SK-N-SH (cell line): ENCODE data around the gene ZNF222. TPM values are rescaled to one million over a fixed set of nuclear protein-coding genes. Genes with fewer than 3 reads are reported as not detected.

Experiments
- CTCF ChIA-PET: fragments of 300-600, 350-600 bp; formaldehyde crosslinking; extraction: SDS; loops from one replicate; lab custom pipeline; 2021; lab: Yijun Ruan, JAX
- POLR2A ChIA-PET: fragments of 350-600 bp; sonication (Branson Sonifier 250); formaldehyde crosslinking; extraction: SDS; loops from one replicate; lab custom pipeline; 2020; ENCODE audit warnings: antibody characterized with exemption, inconsistent platforms; lab: Yijun Ruan, JAX
- DNase-seq: peaks from one replicate; pipeline ENCODE4 v3.0.0; 2012
- H2AFZ ChIP-seq: fragments of 200-600 bp; sonication (generic); 2 replicates; pipeline ENCODE4 v1.8.1; 2016; ENCODE audit warnings: antibody characterized with exemption, mild to moderate bottlenecking, low read depth
- H3F3A ChIP-seq: fragments of 200-600 bp; sonication (generic); replicated peaks from 2 replicates; pipeline ENCODE3; 2016; ENCODE audit warnings: antibody characterized with exemption, mild to moderate bottlenecking; ENCODE audit not compliant: insufficient read depth
- H3K27ac ChIP-seq, 2 experiments: fragments of 200-500 bp in 1 of 2; fragments of 200-600 bp in 1 of 2; sonication (Bioruptor generic) in 1 of 2; sonication (generic), shearing (Covaris generic) in 1 of 2; 2 replicates each; pipeline versions ENCODE4 v1.5.1 to v1.6.1; 2014 to 2016; ENCODE audit warnings: low read depth in 2 of 2, inconsistent platforms in 1 of 2, low read length in 1 of 2, mild to moderate bottlenecking in 1 of 2, mixed read lengths in 1 of 2
- H3K27me3 ChIP-seq: fragments of 200-600 bp; sonication (generic), shearing (Covaris generic); 2 replicates; pipeline ENCODE4 v1.6.1; 2016; ENCODE audit warnings: mixed run types; ENCODE audit not compliant: insufficient read depth
- H3K36me3 ChIP-seq, 2 experiments: fragments of 200-500 bp in 1 of 2; fragments of 200-600 bp in 1 of 2; sonication (Bioruptor generic) in 1 of 2; sonication (generic) in 1 of 2; replicated peaks in 1 of 2; 2 replicates each; pipeline versions ENCODE3 to v1.5.1; 2014 to 2016; ENCODE audit warnings: low read length in 1 of 2, mild to moderate bottlenecking in 1 of 2; ENCODE audit not compliant: insufficient read depth in 2 of 2, control insufficient read depth in 1 of 2
- H3K4me1 ChIP-seq, 2 experiments: fragments of 200-500 bp in 1 of 2; fragments of 200-600 bp in 1 of 2; sonication (Bioruptor generic) in 1 of 2; sonication (generic), shearing (Covaris generic) in 1 of 2; 2 replicates each; pipeline versions ENCODE4 v1.5.1 to v1.6.1; 2014 to 2016; ENCODE audit warnings: low read depth in 1 of 2, low read length in 1 of 2, mixed run types in 1 of 2; ENCODE audit not compliant: insufficient read depth in 2 of 2, control insufficient read depth in 1 of 2
- H3K4me2 ChIP-seq: fragments of 200-600 bp; sonication (generic), shearing (Covaris generic); 2 replicates; pipeline ENCODE4 v1.6.1; 2017; ENCODE audit warnings: mixed run types
- H3K4me3 ChIP-seq, 2 experiments: fragments of 200-500 bp in 1 of 2; fragments of 200-600 bp in 1 of 2; sonication (Bioruptor generic) in 1 of 2; sonication (generic), shearing (Covaris generic) in 1 of 2; 2 replicates each; pipeline versions ENCODE4 v1.5.1 to v1.8.1; 2014 to 2016; ENCODE audit warnings: low read depth in 2 of 2, inconsistent platforms in 1 of 2, low read length in 1 of 2, mild to moderate bottlenecking in 1 of 2, mixed read lengths in 1 of 2, moderate library complexity in 1 of 2
- H3K79me2 ChIP-seq: fragments of 200-600 bp; sonication (generic); 2 replicates; pipeline ENCODE4 v1.8.1; 2017; ENCODE audit warnings: mild to moderate bottlenecking; ENCODE audit not compliant: insufficient read depth
- H3K9ac ChIP-seq: fragments of 200-600 bp; sonication (generic); 2 replicates; pipeline ENCODE4 v1.6.1; 2017; ENCODE audit warnings: mixed run types
- H3K9me2 ChIP-seq: fragments of 200-600 bp; sonication (generic); 2 replicates; pipeline ENCODE4 v1.6.1; 2017; ENCODE audit warnings: mixed run types
- H3K9me3 ChIP-seq: fragments of 200-600 bp; sonication (generic); 2 replicates; pipeline ENCODE4 v1.6.1; 2017; ENCODE audit warnings: mixed run types, mild to moderate bottlenecking, moderate library complexity
- H4K20me1 ChIP-seq: fragments of 200-600 bp; sonication (generic); 2 replicates; pipeline ENCODE4 v1.6.1; 2017; ENCODE audit warnings: mild to moderate bottlenecking, mixed run types; ENCODE audit not compliant: insufficient read depth
- CHD2 ChIP-seq: fragments of 150-350 bp; IDR thresholded peaks from 2 replicates; pipeline ENCODE4 v1.6.1; 2018; ENCODE audit warnings: low read length; ENCODE audit not compliant: partially characterized antibody
- FOSL2 ChIP-seq: IDR thresholded peaks from 2 replicates; pipeline ENCODE4 v1.4.0; 2012; ENCODE audit warnings: low read depth, mild to moderate bottlenecking, moderate library complexity, borderline replicate concordance
- FOXJ3 ChIP-seq: sonication (generic); formaldehyde crosslinking; IDR thresholded peaks from 2 replicates; pipeline ENCODE4 v1.5.1; 2020; ENCODE audit warnings: mild to moderate bottlenecking, missing genetic modification reagents
- FOXM1 ChIP-seq: IDR thresholded peaks from 2 replicates; pipeline ENCODE4 v1.4.0; 2012; ENCODE audit warnings: low read depth, mild to moderate bottlenecking
- JUND ChIP-seq: IDR thresholded peaks from 2 replicates; pipeline ENCODE4 v1.4.0; 2012
- MAX ChIP-seq: IDR thresholded peaks from 2 replicates; pipeline ENCODE4 v1.4.0; 2012; ENCODE audit warnings: low read depth
- MEF2A ChIP-seq: IDR thresholded peaks from 2 replicates; pipeline ENCODE4 v1.4.0; 2012; ENCODE audit warnings: low read depth, borderline replicate concordance
- MXI1 ChIP-seq: IDR thresholded peaks from 2 replicates; pipeline ENCODE4 v1.6.1; 2012; ENCODE audit warnings: mild to moderate bottlenecking, low read depth, low read length, improper control_type of control experiment
- NRF1 ChIP-seq: IDR thresholded peaks from 2 replicates; pipeline ENCODE4 v1.6.1; 2012; ENCODE audit warnings: low read depth, mild to moderate bottlenecking, low read length
- PBX3 ChIP-seq: IDR thresholded peaks from 2 replicates; pipeline ENCODE4; 2012
- RFX5 ChIP-seq: IDR thresholded peaks from 2 replicates; pipeline ENCODE4 v1.6.1; 2012; ENCODE audit warnings: mild to moderate bottlenecking, improper control_type of control experiment, low read length
- SMC3 ChIP-seq: IDR thresholded peaks from 2 replicates; pipeline ENCODE4 v1.6.1; 2012; ENCODE audit warnings: low read depth, low read length, improper control_type of control experiment
- TCF12 ChIP-seq: IDR thresholded peaks from 2 replicates; pipeline ENCODE4 v1.4.0; 2012
- USF2 ChIP-seq: fragments of 150-350 bp; IDR thresholded peaks from 2 replicates; pipeline ENCODE4 v1.6.1; 2017; ENCODE audit warnings: antibody characterized with exemption, low read length, low read depth, borderline replicate concordance
- WGBS: methylation state at CpG from one replicate; pipeline ENCODE4 v1.1.6; 2017; ENCODE audit warnings: low lambda C conversion rate; 5-methylcytosine and 5-hydroxymethylcytosine counted together
- polyA plus RNA-seq, 3 experiments: library from polyadenylated mRNA; depleted of rRNA; stranded (reverse); fragments of >200 nt; gene quantifications; 2 replicates each; pipeline ENCODE4 v1.2.3, GENCODE V29; 2012
- TF ChIP-seq, protein P1 (sequence below): IDR thresholded peaks from 2 replicates; pipeline ENCODE4 v1.6.1; 2012; ENCODE audit warnings: mild to moderate bottlenecking, low read depth, low read length, moderate library complexity
- TF ChIP-seq, protein P2 (sequence below): fragments of 200-600 bp; sonication (generic); IDR thresholded peaks from 2 replicates; pipeline ENCODE4 v1.6.1; 2017; ENCODE audit warnings: antibody characterized with exemption, mild to moderate bottlenecking, moderate library complexity
- TF ChIP-seq, protein P3 (sequence below): IDR thresholded peaks from 2 replicates; pipeline ENCODE4 v1.4.0; 2012; ENCODE audit warnings: low read depth, borderline replicate concordance

Gene ZNF222
- polyA plus RNA-seq, 1 of the 3 experiments (the other 2 are of a cell fraction), result 3.7 TPM

GRCh38 chr19:44069415-44069814 is 44.2 kb downstream of the ZNF222 start:
- H3K27ac ChIP-seq, result no peak overlapping the region
- no peaks in the 10 kb centered on the region for H4K20me1 ChIP-seq
- H3K36me3 ChIP-seq, result peaks cover 27 to 40% of the 10 kb centered on the region in 2 experiments
- no peak overlapping the region for H3K4me2 ChIP-seq
- H3K4me1 ChIP-seq, result peaks cover 0 to 7% of the 10 kb centered on the region in 2 experiments; a peak in 1 of 4 replicates
- ChIA-PET CTCF (no interaction called here), POLR2A (no interaction called here)
- DNase-seq, result no peak
- H3K9ac ChIP-seq, result no peak overlapping the region
- H3K4me3 ChIP-seq, result no peak overlapping the region
- H3K9me3 ChIP-seq, result peaks cover 13% of the 10 kb centered on the region; the same call in 1 of the 2 replicates
- no peak for TF ChIP-seq MAX
- TF ChIP-seq RFX5, result no peak
- TF ChIP-seq, protein P1, sequence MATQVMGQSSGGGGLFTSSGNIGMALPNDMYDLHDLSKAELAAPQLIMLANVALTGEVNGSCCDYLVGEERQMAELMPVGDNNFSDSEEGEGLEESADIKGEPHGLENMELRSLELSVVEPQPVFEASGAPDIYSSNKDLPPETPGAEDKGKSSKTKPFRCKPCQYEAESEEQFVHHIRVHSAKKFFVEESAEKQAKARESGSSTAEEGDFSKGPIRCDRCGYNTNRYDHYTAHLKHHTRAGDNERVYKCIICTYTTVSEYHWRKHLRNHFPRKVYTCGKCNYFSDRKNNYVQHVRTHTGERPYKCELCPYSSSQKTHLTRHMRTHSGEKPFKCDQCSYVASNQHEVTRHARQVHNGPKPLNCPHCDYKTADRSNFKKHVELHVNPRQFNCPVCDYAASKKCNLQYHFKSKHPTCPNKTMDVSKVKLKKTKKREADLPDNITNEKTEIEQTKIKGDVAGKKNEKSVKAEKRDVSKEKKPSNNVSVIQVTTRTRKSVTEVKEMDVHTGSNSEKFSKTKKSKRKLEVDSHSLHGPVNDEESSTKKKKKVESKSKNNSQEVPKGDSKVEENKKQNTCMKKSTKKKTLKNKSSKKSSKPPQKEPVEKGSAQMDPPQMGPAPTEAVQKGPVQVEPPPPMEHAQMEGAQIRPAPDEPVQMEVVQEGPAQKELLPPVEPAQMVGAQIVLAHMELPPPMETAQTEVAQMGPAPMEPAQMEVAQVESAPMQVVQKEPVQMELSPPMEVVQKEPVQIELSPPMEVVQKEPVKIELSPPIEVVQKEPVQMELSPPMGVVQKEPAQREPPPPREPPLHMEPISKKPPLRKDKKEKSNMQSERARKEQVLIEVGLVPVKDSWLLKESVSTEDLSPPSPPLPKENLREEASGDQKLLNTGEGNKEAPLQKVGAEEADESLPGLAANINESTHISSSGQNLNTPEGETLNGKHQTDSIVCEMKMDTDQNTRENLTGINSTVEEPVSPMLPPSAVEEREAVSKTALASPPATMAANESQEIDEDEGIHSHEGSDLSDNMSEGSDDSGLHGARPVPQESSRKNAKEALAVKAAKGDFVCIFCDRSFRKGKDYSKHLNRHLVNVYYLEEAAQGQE, result no peak
- TF ChIP-seq TCF12, result no peak
- TF ChIP-seq JUND, result no peak
- TF ChIP-seq NRF1, result no peak
- no peak for TF ChIP-seq USF2
- no peak for TF ChIP-seq FOXJ3 (CRISPR knock-in tag)
- TF ChIP-seq FOSL2, result no peak
- no peak for TF ChIP-seq MEF2A
- no peak for TF ChIP-seq CHD2
- TF ChIP-seq SMC3, result no peak
- TF ChIP-seq, protein P2, sequence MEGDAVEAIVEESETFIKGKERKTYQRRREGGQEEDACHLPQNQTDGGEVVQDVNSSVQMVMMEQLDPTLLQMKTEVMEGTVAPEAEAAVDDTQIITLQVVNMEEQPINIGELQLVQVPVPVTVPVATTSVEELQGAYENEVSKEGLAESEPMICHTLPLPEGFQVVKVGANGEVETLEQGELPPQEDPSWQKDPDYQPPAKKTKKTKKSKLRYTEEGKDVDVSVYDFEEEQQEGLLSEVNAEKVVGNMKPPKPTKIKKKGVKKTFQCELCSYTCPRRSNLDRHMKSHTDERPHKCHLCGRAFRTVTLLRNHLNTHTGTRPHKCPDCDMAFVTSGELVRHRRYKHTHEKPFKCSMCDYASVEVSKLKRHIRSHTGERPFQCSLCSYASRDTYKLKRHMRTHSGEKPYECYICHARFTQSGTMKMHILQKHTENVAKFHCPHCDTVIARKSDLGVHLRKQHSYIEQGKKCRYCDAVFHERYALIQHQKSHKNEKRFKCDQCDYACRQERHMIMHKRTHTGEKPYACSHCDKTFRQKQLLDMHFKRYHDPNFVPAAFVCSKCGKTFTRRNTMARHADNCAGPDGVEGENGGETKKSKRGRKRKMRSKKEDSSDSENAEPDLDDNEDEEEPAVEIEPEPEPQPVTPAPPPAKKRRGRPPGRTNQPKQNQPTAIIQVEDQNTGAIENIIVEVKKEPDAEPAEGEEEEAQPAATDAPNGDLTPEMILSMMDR, result no peak
- TF ChIP-seq PBX3, result no peak
- TF ChIP-seq, protein P3, sequence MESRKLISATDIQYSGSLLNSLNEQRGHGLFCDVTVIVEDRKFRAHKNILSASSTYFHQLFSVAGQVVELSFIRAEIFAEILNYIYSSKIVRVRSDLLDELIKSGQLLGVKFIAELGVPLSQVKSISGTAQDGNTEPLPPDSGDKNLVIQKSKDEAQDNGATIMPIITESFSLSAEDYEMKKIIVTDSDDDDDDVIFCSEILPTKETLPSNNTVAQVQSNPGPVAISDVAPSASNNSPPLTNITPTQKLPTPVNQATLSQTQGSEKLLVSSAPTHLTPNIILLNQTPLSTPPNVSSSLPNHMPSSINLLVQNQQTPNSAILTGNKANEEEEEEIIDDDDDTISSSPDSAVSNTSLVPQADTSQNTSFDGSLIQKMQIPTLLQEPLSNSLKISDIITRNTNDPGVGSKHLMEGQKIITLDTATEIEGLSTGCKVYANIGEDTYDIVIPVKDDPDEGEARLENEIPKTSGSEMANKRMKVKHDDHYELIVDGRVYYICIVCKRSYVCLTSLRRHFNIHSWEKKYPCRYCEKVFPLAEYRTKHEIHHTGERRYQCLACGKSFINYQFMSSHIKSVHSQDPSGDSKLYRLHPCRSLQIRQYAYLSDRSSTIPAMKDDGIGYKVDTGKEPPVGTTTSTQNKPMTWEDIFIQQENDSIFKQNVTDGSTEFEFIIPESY, result no peak
- no peak for TF ChIP-seq FOXM1
- no peak for TF ChIP-seq MXI1
- WGBS, result 100% methylated on average over 1 of the region's 1 CpG
- H3K79me2 ChIP-seq, result peaks cover 3% of the 10 kb centered on the region; the same call in 1 of the 2 replicates
- no peaks in the 10 kb centered on the region for H3F3A ChIP-seq
- no peaks in the 10 kb centered on the region for H3K9me2 ChIP-seq
- no peak overlapping the region for H2AFZ ChIP-seq
- no peaks in the 10 kb centered on the region for H3K27me3 ChIP-seq
